Measurements from ENCODE around the gene PCBP2.
"Not testable (repeated sequence)": the region's sequence is repeated elsewhere in the genome, so short reads cannot be mapped to it uniquely, and the experiment has no call there.

Gene PCBP2

GRCh38 chr12:53451661-53452158 is at the start of gene PCBP2:
Gene PCBP2 (plus strand): TSS chr12:53452102. CDS start chr12:53454801, 2,699 bp downstream.
- DNase-seq = peak; percentile 99

- not testable (repeated sequence) for DNase-seq
Observed at GRCh38 chr12:53402351-53402750, 49.6 kb upstream of the PCBP2 start.

GRCh38 chr12:53402871-53403270 is 49.0 kb upstream of the PCBP2 start:
- no peak for DNase-seq

GRCh38 chr12:53410951-53411350 is 41.0 kb upstream of the PCBP2 start:
- no peak for DNase-seq

GRCh38 chr12:53413485-53414204 is 38.3 kb upstream of the PCBP2 start:
- DNase-seq = no peak

- DNase-seq = no peak
Observed at GRCh38 chr12:53414756-53415417, 37.0 kb upstream of the PCBP2 start.

- DNase-seq = peak; percentile 25
Observed at GRCh38 chr12:53415752-53416389, 36.0 kb upstream of the PCBP2 start.

- DNase-seq = not testable (repeated sequence)
Observed at GRCh38 chr12:53417291-53417816, 34.5 kb upstream of the PCBP2 start.

GRCh38 chr12:53418221-53418620 is 33.7 kb upstream of the PCBP2 start:
- no peak for DNase-seq

GRCh38 chr12:53419756-53420155 is 32.1 kb upstream of the PCBP2 start:
- no peak for DNase-seq

GRCh38 chr12:53422247-53422646 is 29.7 kb upstream of the PCBP2 start:
- DNase-seq = not testable (repeated sequence)

GRCh38 chr12:53423597-53423996 is 28.3 kb upstream of the PCBP2 start, which contains the start of gene AMHR2:
Gene AMHR2 (plus strand): TSS chr12:53423855. CDS start chr12:53423935, 80 bp downstream.
- peak; percentile 17 for DNase-seq

GRCh38 chr12:53424626-53425514 is 27.0 kb upstream of the PCBP2 start:
- no peak for DNase-seq

- no peak for DNase-seq
Observed at GRCh38 chr12:53425515-53426150, 26.3 kb upstream of the PCBP2 start.

- peak; percentile 76 for DNase-seq
Observed at GRCh38 chr12:53427905-53428594, 23.9 kb upstream of the PCBP2 start.

- peak; percentile 55 for DNase-seq
Observed at GRCh38 chr12:53428741-53429140, 23.2 kb upstream of the PCBP2 start.

GRCh38 chr12:53430116-53430515 is 21.8 kb upstream of the PCBP2 start:
- no peak for DNase-seq

GRCh38 chr12:53431187-53431586 is 20.7 kb upstream of the PCBP2 start:
- peak; percentile 17 for DNase-seq

GRCh38 chr12:53435326-53435725 is 16.6 kb upstream of the PCBP2 start:
- peak; percentile 42 for DNase-seq

GRCh38 chr12:53439582-53439981 is 12.3 kb upstream of the PCBP2 start:
- peak; percentile 9 for DNase-seq

All from activated effector memory CD4-positive, alpha-beta T cell treated with anti-CD3 and anti-CD28 coated beads, Interleukin-2, amount 50 U/mL, for 16 hours (primary cell).